MCF 10A (cell line): ENCODE measurements around the gene CLSTN2. TPM values are rescaled to one million over a fixed set of nuclear protein-coding genes. Genes with fewer than 3 reads are reported as not detected.

Source experiments
- BruUV-seq: library from RNA; stranded (reverse); fragments of 400-500 nt; replicated peaks from 2 replicates; lab custom pipeline; 2021; lab: Mats Ljungman, UMichigan
- CTCF ChIA-PET: fragments of 300-600 bp; sonication (Branson Sonifier 250); formaldehyde crosslinking; extraction: SDS; loops from one replicate; lab custom pipeline; 2021; ENCODE audit warnings: antibody characterized with exemption, inconsistent platforms; lab: Yijun Ruan, JAX
- POLR2A ChIA-PET: fragments of 300-600, 350-650 bp; sonication (Branson Sonifier 250); formaldehyde crosslinking; extraction: SDS; loops from one replicate; lab custom pipeline; 2020; ENCODE audit warnings: antibody characterized with exemption, inconsistent platforms; lab: Yijun Ruan, JAX
- DNase-seq: peaks from one replicate; pipeline ENCODE4 v3.0.0-alpha.2; 2018; ENCODE audit not compliant: unreplicated experiment
- H3K27ac Mint-ChIP-seq: one replicate; pipeline ENCODE4 v1.8.0; 2022; ENCODE audit warnings: mild to moderate bottlenecking, low read depth, mixed read lengths; ENCODE audit not compliant: unreplicated experiment
- H3K27me3 Mint-ChIP-seq: one replicate; pipeline ENCODE4 v1.8.0; 2022; ENCODE audit warnings: mixed read lengths; ENCODE audit not compliant: insufficient read depth, unreplicated experiment
- H3K36me3 Mint-ChIP-seq: one replicate; pipeline ENCODE4 v1.8.0; 2022; ENCODE audit warnings: mild to moderate bottlenecking, moderate library complexity, mixed read lengths; ENCODE audit not compliant: insufficient read depth, unreplicated experiment
- H3K4me1 Mint-ChIP-seq: one replicate; pipeline ENCODE4 v1.8.0; 2022; ENCODE audit warnings: mixed read lengths; ENCODE audit not compliant: insufficient read depth, unreplicated experiment
- H3K4me3 Mint-ChIP-seq: one replicate; pipeline ENCODE4 v1.8.0; 2022; ENCODE audit warnings: mild to moderate bottlenecking, moderate library complexity, mixed read lengths; ENCODE audit not compliant: unreplicated experiment
- H3K9me3 Mint-ChIP-seq: one replicate; pipeline ENCODE4 v1.8.0; 2022; ENCODE audit warnings: mixed read lengths; ENCODE audit not compliant: unreplicated experiment
- CTCF ChIP-seq: fragments of 200-600 bp; IDR thresholded peaks from one replicate; pipeline ENCODE4 v1.8.0; 2022; ENCODE audit warnings: antibody characterized with exemption, mild to moderate bottlenecking; ENCODE audit not compliant: unreplicated experiment
- intact Hi-C: fragments of 100-400 bp; cut with micrococcal nuclease; formaldehyde crosslinking; loops from 2 replicates; pipeline ENCODE4 v1.14.1; 2022
- total RNA-seq: library from RNA; stranded (reverse); gene quantifications from 2 replicates; pipeline ENCODE4 v1.2.3, GENCODE V29; 2022

Gene CLSTN2
- total RNA-seq, 1 experiment from 2014 or later: not detected

- H3K9me3 Mint-ChIP-seq: no peaks in the 10 kb centered on the region
- H3K27ac Mint-ChIP-seq: no peak overlapping the region
- H3K4me3 Mint-ChIP-seq: no peak overlapping the region
- intact Hi-C loops: no loop called here
- TF ChIP-seq CTCF: no peak
- ChIA-PET POLR2A (no interaction called here), CTCF (no interaction called here)
- DNase-seq: no peak
- no peaks in the 10 kb centered on the region for H3K4me1 Mint-ChIP-seq
- H3K27me3 Mint-ChIP-seq: no peaks in the 10 kb centered on the region
- no TSS peak for BruUV-seq
- H3K36me3 Mint-ChIP-seq: no peaks in the 10 kb centered on the region
These were observed 73.2 kb downstream of the CLSTN2 start for GRCh38 chr3:140007911-140008869.

DNA sequence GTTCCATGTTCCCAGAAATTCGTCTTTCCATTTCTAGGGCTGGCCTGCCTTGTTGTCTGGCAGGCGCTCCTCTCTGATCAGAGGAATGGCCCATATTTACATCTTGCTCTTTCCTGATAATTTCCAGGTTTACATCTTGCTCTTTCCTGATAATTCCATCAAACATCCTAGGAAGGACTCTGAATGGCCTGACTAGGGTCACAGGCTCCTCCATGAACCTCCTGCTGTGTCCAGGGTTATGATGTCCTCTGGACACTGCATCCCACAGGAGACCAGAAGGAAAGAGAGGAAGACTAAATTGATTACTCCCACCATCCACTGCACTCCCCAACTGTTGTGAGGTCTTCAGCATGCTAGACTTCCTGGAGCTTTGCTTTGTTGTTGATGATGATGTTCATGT, 75.4 kb downstream of the CLSTN2 start:
- Mint-ChIP-seq H3K36me3 (no peaks in the 10 kb centered on the region), H3K4me1 (no peaks in the 10 kb centered on the region), H3K27me3 (no peaks in the 10 kb centered on the region), H3K4me3 (no peak overlapping the region), H3K9me3 (no peaks in the 10 kb centered on the region), H3K27ac (no peak overlapping the region)
- ChIA-PET POLR2A (no interaction called here), CTCF (no interaction called here)
- no peak for DNase-seq
- no TSS peak for BruUV-seq
- intact Hi-C loops: no loop called here
- TF ChIP-seq CTCF: no peak

DNA sequence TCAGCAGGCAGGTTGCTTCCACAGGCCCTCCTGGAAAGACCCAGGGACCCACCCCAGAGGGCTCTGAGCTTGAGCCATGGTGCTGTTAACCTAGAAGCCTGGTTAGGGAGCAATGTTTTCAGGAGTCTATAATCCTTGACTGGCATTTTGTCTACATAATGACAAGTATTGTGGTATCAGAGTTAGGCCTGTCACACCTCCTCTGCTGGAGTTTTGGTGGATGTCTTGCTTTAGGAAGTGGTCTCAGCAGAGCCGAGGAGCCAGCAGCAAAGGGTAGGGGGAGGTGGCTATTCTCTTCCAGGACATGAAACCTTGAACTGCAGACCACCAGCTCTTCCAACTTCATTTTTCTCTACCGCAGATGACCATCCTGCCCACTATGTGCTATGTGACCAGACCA, 76.1 kb downstream of the CLSTN2 start:
- no peak for TF ChIP-seq CTCF
- Mint-ChIP-seq H3K9me3 (no peaks in the 10 kb centered on the region), H3K4me3 (no peak overlapping the region), H3K27me3 (no peaks in the 10 kb centered on the region), H3K4me1 (no peaks in the 10 kb centered on the region), H3K27ac (no peak overlapping the region), H3K36me3 (no peaks in the 10 kb centered on the region)
- POLR2A ChIA-PET: no interaction called here
- CTCF ChIA-PET: no interaction called here
- intact Hi-C loops: no loop called here
- DNase-seq: no peak
- BruUV-seq: no TSS peak

- TF ChIP-seq CTCF: no peak
- no peak for DNase-seq
- intact Hi-C loops: no loop called here
- H3K36me3 Mint-ChIP-seq: no peaks in the 10 kb centered on the region
- no TSS peak for BruUV-seq
- POLR2A ChIA-PET: no interaction called here
- no peak overlapping the region for H3K4me3 Mint-ChIP-seq
- H3K9me3 Mint-ChIP-seq: no peaks in the 10 kb centered on the region
- H3K27me3 Mint-ChIP-seq: no peaks in the 10 kb centered on the region
- CTCF ChIA-PET: no interaction called here
- H3K27ac Mint-ChIP-seq: no peak overlapping the region
- H3K4me1 Mint-ChIP-seq: no peaks in the 10 kb centered on the region
These were observed 76.8 kb downstream of the CLSTN2 start for GRCh38 chr3:140011611-140012277.
